OCI-LY3 (cell line): ENCODE results near the gene MACROD2.

Source experiments
- H2AFZ ChIP-seq: fragments of 200-600, 300-600 bp; shearing (Covaris generic); 2 replicates; pipeline ENCODE4 v1.6.0; 2014; ENCODE audit warnings: antibody characterized with exemption, low read depth, low read length
- H3K27ac ChIP-seq: fragments of 200-600, 300-600 bp; sonication (generic); 2 replicates; pipeline ENCODE4 v1.5.1; 2014; ENCODE audit warnings: mild to moderate bottlenecking, low read length, moderate library complexity, mixed read lengths
- H3K27me3 ChIP-seq: fragments of 200-600, 300-600 bp; sonication (generic); 2 replicates; pipeline ENCODE4 v1.6.1; 2014; ENCODE audit warnings: low read depth, low read length, mixed read lengths
- H3K36me3 ChIP-seq: fragments of 200-600, 300-600 bp; sonication (generic); replicated peaks from 2 replicates; pipeline ENCODE3; 2014; ENCODE audit warnings: low read depth, low read length, mixed read lengths
- H3K4me1 ChIP-seq: fragments of 300-600, 200-600 bp; sonication (generic); 2 replicates; pipeline ENCODE4 v1.6.1; 2014; ENCODE audit warnings: low read length, mixed read lengths
- H3K4me2 ChIP-seq: fragments of 200-600, 300-600 bp; sonication (generic); 2 replicates; pipeline ENCODE4 v1.6.1; 2014; ENCODE audit warnings: low read length, mixed read lengths
- H3K4me3 ChIP-seq: fragments of 300-600, 200-600 bp; sonication (generic); 2 replicates; pipeline ENCODE4 v1.5.1; 2014; ENCODE audit warnings: antibody characterized with exemption, mild to moderate bottlenecking, low read length, moderate library complexity
- H3K79me2 ChIP-seq: fragments of 300-600, 200-600 bp; shearing (Covaris generic); 2 replicates; pipeline ENCODE4 v1.6.1; 2014; ENCODE audit warnings: mild to moderate bottlenecking, low read length, mixed read lengths
- H3K9ac ChIP-seq: fragments of 300-600, 200-600 bp; shearing (Covaris generic); 2 replicates; pipeline ENCODE4 v1.6.0; 2014; ENCODE audit warnings: mild to moderate bottlenecking, low read length, moderate library complexity
- H3K9me3 ChIP-seq: fragments of 200-600, 300-600 bp; shearing (Covaris generic); 2 replicates; pipeline ENCODE4 v1.6.1; 2014; ENCODE audit warnings: low read length, mixed read lengths; ENCODE audit not compliant: insufficient read depth
- H4K20me1 ChIP-seq: fragments of 200-600, 300-600 bp; sonication (generic); 2 replicates; pipeline ENCODE4 v1.6.1; 2016; ENCODE audit warnings: low read length, mixed read lengths; ENCODE audit not compliant: insufficient read depth
- CTCF ChIP-seq: fragments of 200-600, 300-600 bp; sonication (generic); IDR thresholded peaks from 2 replicates; pipeline ENCODE4 v1.5.1; 2014; ENCODE audit warnings: antibody characterized with exemption, low read length, low read depth
- EZH2phosphoT487 ChIP-seq: fragments of 200-600 bp; shearing (Covaris generic); IDR thresholded peaks from 2 replicates; pipeline ENCODE4 v1.6.1; 2018; ENCODE audit warnings: antibody characterized with exemption, mixed run types, low read depth

Gene MACROD2

GRCh38 chr20:14410869-14411555 is 415.7 kb downstream of the MACROD2 start:
- Histone ChIP-seq H3K9ac (no peak overlapping the region), H4K20me1 (no peaks in the 10 kb centered on the region), H3K36me3 (no peaks in the 10 kb centered on the region), H3K4me2 (no peak overlapping the region), H3K4me1 (no peaks in the 10 kb centered on the region), H3K79me2 (no peaks in the 10 kb centered on the region), H3K9me3 (no peaks in the 10 kb centered on the region), H3K4me3 (no peak overlapping the region), H3K27ac (no peak overlapping the region), H2AFZ (no peak overlapping the region), H3K27me3 (no peaks in the 10 kb centered on the region)
- TF ChIP-seq EZH2phosphoT487, result no peak
- no peak for TF ChIP-seq CTCF

GRCh38 chr20:14412065-14412681 is 416.9 kb downstream of the MACROD2 start:
- Histone ChIP-seq H3K27ac (no peak overlapping the region), H3K79me2 (no peaks in the 10 kb centered on the region), H3K4me2 (no peak overlapping the region), H3K9me3 (no peaks in the 10 kb centered on the region), H2AFZ (no peak overlapping the region), H3K27me3 (no peaks in the 10 kb centered on the region), H4K20me1 (no peaks in the 10 kb centered on the region), H3K4me3 (no peak overlapping the region), H3K36me3 (no peaks in the 10 kb centered on the region), H3K9ac (no peak overlapping the region), H3K4me1 (no peaks in the 10 kb centered on the region)
- no peak for TF ChIP-seq EZH2phosphoT487
- TF ChIP-seq CTCF, result no peak

- Histone ChIP-seq H3K79me2 (no peaks in the 10 kb centered on the region), H3K9me3 (no peaks in the 10 kb centered on the region), H4K20me1 (no peaks in the 10 kb centered on the region), H3K4me3 (no peak overlapping the region), H3K4me2 (no peak overlapping the region), H2AFZ (no peak overlapping the region), H3K27ac (no peak overlapping the region), H3K27me3 (no peaks in the 10 kb centered on the region), H3K36me3 (no peaks in the 10 kb centered on the region), H3K9ac (no peak overlapping the region), H3K4me1 (no peaks in the 10 kb centered on the region)
- TF ChIP-seq CTCF (no peak), EZH2phosphoT487 (no peak)
Measured at GRCh38 chr20:14413835-14414234, 418.5 kb downstream of the MACROD2 start.

GRCh38 chr20:14414560-14414959 is 419.2 kb downstream of the MACROD2 start:
- no peak overlapping the region for H3K4me3 ChIP-seq
- no peaks in the 10 kb centered on the region for H3K79me2 ChIP-seq
- no peak overlapping the region for H3K9ac ChIP-seq
- H3K27me3 ChIP-seq, result no peaks in the 10 kb centered on the region
- TF ChIP-seq CTCF (no peak), EZH2phosphoT487 (no peak)
- no peaks in the 10 kb centered on the region for H3K36me3 ChIP-seq
- no peak overlapping the region for H2AFZ ChIP-seq
- no peaks in the 10 kb centered on the region for H3K9me3 ChIP-seq
- no peak overlapping the region for H3K4me2 ChIP-seq
- no peaks in the 10 kb centered on the region for H4K20me1 ChIP-seq
- H3K4me1 ChIP-seq, result no peaks in the 10 kb centered on the region
- no peak overlapping the region for H3K27ac ChIP-seq
